GM19395 (cell line): ENCODE data around the gene TBC1D10B.
A peak's percentile ranks its signal among the peaks of the same experiment; 100 is the strongest.

Source experiments
- ATAC-seq: cut with Tn5 transposase; IDR thresholded peaks from one replicate; pipeline ENCODE4 v1.9.1; 2021; ENCODE audit warnings: mild to moderate bottlenecking, moderate library complexity; ENCODE audit not compliant: unreplicated experiment

Gene TBC1D10B

GRCh38 chr16:30375864-30376263 is 5.6 kb upstream of the TBC1D10B start:
- ATAC-seq = no peak

- ATAC-seq = no peak
These were observed 4.2 kb upstream of the TBC1D10B start, which contains the start of gene MYL11 for GRCh38 chr16:30374538-30374937. MYL11 (plus strand) TSS chr16:30374802; CDS start chr16:30374858, 56 bp downstream.

- ATAC-seq = no peak
These were observed 2.4 kb upstream of the TBC1D10B start for GRCh38 chr16:30372725-30373124.

- no peak for ATAC-seq
These were observed 1.9 kb upstream of the TBC1D10B start for GRCh38 chr16:30372038-30372712.

DNA sequence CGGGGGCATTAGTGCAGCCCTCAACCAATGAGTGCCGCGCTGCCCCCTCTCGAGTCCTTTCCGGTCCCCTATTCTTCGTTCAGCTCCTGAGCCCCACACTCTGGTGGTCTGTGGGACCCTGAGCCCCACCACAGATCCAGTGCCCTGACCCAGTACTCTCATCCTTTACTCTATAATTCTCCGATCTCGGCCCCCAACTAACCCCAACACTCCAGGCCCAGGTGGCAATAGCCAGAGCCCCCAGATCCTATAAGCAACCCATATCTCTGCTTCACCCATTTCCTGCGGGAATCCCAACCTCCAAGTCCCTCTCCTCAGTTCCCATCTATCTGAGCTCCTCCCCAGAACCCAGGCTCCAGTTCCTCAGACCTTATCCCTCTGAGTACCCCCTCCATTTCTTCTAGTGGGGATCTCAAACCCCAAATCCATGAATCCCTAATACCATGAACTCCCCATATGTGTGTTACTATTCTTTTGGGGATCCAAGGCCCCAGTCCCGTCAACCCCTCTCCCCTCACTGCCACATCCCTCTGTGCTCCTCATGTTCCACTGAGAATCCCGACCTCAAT is 1.0 kb upstream of the TBC1D10B start:
- ATAC-seq = no peak

GRCh38 chr16:30369938-30370455 is 297 bp downstream of the TBC1D10B start:
- ATAC-seq = peak; percentile 1

GRCh38 chr16:30369091-30369937 is 980 bp downstream of the TBC1D10B start:
- no peak for ATAC-seq

DNA sequence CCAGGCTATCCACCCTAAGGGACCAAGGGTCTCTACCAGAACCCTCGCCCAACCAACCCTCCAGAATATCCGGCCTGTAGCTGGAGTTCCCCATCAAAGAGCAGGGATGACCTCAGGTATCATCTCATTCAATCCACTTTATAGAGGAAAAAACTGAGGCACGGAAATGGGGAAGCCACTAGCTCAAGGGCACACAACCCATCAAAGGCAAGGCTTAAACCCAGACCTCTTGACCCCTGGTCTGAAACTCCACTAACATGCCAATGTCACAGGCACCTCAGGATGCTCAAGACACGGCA is 1.6 kb downstream of the TBC1D10B start:
- no peak for ATAC-seq

DNA sequence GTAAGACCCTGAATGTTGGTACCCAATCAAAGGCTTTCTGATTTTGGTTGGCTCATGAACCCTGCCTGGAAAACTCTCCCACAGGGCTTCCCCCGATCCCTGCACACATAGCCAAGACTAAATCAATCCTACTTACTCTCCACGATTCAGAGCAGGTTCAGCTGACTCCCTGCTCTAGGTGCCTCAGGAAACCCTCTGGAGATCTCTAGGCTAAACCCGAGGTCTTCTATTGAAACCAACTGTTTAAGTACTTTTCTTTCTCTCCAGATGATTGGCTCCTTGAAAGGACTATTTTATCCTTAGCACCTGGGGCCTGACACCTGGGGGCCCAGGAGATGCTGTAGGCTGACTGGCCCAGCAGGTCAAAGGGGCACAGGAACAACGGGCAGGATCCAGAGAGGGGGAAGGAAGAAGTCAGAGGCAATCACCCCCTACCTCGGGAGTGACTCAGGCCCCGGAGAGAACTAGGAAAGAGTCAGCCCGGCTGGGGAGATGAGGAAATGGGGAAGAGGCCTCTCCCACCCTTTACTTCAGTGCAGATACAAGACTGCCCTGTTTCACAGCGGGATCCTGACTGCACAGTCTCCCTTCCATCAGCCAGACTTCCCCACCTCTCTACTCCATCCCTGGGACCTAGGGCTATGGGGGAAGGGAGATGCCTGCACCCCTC is 2.0 kb downstream of the TBC1D10B start:
- no peak for ATAC-seq

DNA sequence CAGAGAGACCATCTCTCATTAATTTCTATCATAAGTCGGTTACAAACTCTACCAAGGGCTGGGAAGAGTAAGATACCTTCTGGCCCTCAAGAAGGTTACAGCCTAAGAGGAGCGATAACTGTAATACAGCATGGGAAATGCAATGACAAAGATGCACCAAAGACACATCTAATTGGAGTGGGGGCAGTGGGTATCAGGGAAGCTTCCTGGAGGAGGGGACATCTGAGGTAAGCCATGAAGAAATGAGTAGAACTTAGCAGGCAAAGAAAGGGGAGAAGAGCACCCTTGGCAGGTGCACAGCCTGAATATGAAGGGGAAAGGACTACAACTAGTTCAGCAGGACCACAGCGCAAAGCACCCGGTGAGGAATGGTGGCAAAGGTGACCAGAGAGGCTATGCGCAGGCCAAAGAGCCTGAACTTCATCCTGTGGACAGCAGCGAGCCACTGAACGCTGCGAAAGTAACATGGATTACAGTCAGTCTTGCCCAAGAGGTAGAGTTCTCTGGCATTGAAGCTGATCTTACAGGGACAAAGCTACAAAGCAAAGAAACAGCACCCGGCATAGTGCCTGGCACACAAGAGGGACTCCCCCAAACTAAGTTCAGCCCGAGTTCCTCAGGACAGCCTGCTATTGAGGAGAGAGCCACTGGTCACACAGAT is 2.8 kb downstream of the TBC1D10B start:
- no peak for ATAC-seq

- no peak for ATAC-seq
These were observed 3.8 kb downstream of the TBC1D10B start for GRCh38 chr16:30366511-30366910.

- ATAC-seq = no peak
These were observed 5.1 kb downstream of the TBC1D10B start for GRCh38 chr16:30365200-30365599.

- ATAC-seq = no peak
These were observed 9.1 kb downstream of the TBC1D10B start for GRCh38 chr16:30361180-30361579.

- no peak for ATAC-seq
These were observed 10.5 kb downstream of the TBC1D10B start for GRCh38 chr16:30359871-30360170.

- ATAC-seq = no peak
These were observed 11.1 kb downstream of the TBC1D10B start for GRCh38 chr16:30358990-30359870.

- no peak for ATAC-seq
These were observed 11.7 kb downstream of the TBC1D10B start for GRCh38 chr16:30358577-30358936.

- ATAC-seq = no peak
These were observed 12.3 kb downstream of the TBC1D10B start for GRCh38 chr16:30357715-30358576.

- ATAC-seq = no peak
These were observed 13.1 kb downstream of the TBC1D10B start for GRCh38 chr16:30357085-30357714.
